WI38 (cell line): Measurements from ENCODE around the gene CFAP298.
A peak's percentile ranks its signal among the peaks of the same experiment; 100 is the strongest.
"Not testable (repeated sequence)": the region's sequence is repeated elsewhere in the genome, so short reads cannot be mapped to it uniquely, and the experiment has no call there.

Experiments used
- H3K4me3 ChIP-seq: 2 replicates; pipeline ENCODE4 v1.5.1; 2011; ENCODE audit warnings: low read depth, mild to moderate bottlenecking, control low read depth, low read length
- CTCF ChIP-seq: IDR thresholded peaks from 2 replicates; pipeline ENCODE4 v1.5.1; 2012; ENCODE audit warnings: low read depth, mild to moderate bottlenecking, control low read depth, low read length

The CFAP298 gene

GRCh38 chr21:32641710-32642698, 29.8 kb upstream of the CFAP298 start:
- no peak overlapping the region for H3K4me3 ChIP-seq
- no peak for TF ChIP-seq CTCF

GRCh38 chr21:32626621-32627196, 14.5 kb upstream of the CFAP298 start:
- no peak for TF ChIP-seq CTCF

GRCh38 chr21:32618218-32618617, 6.0 kb upstream of the CFAP298 start:
- H3K4me3 ChIP-seq = not testable (repeated sequence)

More at GRCh38 chr21:32626621-32627196, 14.5 kb upstream of the CFAP298 start:
- H3K4me3 ChIP-seq = no peak overlapping the region

GRCh38 chr21:32613436-32614043, 1.4 kb upstream of the CFAP298 start:
- peak overlapping the region; percentile 95 for H3K4me3 ChIP-seq
- no peak for TF ChIP-seq CTCF

GRCh38 chr21:32612999-32613337, 791 bp upstream of the CFAP298 start:
- H3K4me3 ChIP-seq = peak overlapping the region; percentile 95
- no peak for TF ChIP-seq CTCF

- no peak for TF ChIP-seq CTCF
These were observed 643 bp downstream of the CFAP298 start for GRCh38 chr21:32611471-32611997.

GRCh38 chr21:32610940-32611339, 1.2 kb downstream of the CFAP298 start:
- peak overlapping the region; percentile 95 for H3K4me3 ChIP-seq

More at GRCh38 chr21:32611471-32611997, 643 bp downstream of the CFAP298 start:
- peak overlapping the region; percentile 95 for H3K4me3 ChIP-seq

- no peak for TF ChIP-seq CTCF
- H3K4me3 ChIP-seq = no peak overlapping the region
These were observed 3.3 kb downstream of the CFAP298 start for GRCh38 chr21:32608851-32609250.
